NCI-H524 (cell line): ENCODE measurements around the gene GULP1.
A peak's percentile ranks its signal among the peaks of the same experiment; 100 is the strongest.

ENCODE experiments used
- DNase-seq, 2 experiments: peaks; one replicate each; lab custom pipeline; 2025; lab: John Stamatoyannopoulos, UW

GULP1 gene

GRCh38 chr2:188473306-188473705 lies 181.6 kb downstream of the GULP1 start:
- no peak for DNase-seq

GRCh38 chr2:188474316-188474715 lies 182.6 kb downstream of the GULP1 start:
- no peak for DNase-seq

- no peak for DNase-seq
These were observed 184.3 kb downstream of the GULP1 start for GRCh38 chr2:188475945-188476344.

- DNase-seq: no peak
These were observed 186.0 kb downstream of the GULP1 start for GRCh38 chr2:188477564-188478103.

DNA sequence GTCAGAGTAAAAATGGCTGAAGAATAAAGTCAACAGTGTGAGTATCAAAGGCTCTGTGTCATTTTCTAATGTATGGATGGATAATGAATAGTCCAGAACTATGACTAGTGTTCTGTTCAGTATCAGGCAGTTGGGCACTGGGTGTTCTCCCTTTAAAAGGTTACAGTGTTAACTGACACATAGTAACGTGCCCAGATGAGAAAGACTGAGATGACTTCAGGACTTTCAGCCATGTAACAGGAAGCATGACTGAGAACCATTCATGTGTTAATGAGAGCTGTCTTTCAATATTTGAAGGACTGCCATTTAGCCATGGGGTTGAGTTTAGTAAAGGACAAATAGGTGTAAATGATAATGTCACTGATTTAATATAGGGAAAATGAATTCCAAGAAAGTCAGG lies 187.1 kb downstream of the GULP1 start:
- no peak for DNase-seq

- DNase-seq: no peak
These were observed 189.8 kb downstream of the GULP1 start for GRCh38 chr2:188481474-188481873.

DNA sequence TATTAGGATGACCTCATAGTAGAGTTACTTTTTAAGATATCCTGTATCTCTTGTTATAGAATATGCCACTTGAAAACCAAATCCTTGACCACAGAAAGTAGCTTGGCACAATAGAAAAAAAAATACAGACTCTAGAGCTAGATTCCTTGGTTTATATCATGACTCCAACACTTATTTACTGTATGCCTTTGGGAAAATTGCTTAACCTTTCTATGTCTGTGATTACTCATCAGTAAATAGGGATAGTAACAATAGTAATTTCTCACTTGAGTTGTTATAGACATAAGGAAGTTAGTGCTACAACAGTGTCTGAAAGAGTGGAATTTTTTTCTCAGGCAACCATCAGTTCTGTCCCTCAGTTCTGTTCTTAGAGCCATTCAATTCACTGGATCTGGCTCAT lies 193.8 kb downstream of the GULP1 start:
- DNase-seq: no peak

- DNase-seq: no peak
These were observed 201.1 kb downstream of the GULP1 start for GRCh38 chr2:188492751-188493150.

DNA sequence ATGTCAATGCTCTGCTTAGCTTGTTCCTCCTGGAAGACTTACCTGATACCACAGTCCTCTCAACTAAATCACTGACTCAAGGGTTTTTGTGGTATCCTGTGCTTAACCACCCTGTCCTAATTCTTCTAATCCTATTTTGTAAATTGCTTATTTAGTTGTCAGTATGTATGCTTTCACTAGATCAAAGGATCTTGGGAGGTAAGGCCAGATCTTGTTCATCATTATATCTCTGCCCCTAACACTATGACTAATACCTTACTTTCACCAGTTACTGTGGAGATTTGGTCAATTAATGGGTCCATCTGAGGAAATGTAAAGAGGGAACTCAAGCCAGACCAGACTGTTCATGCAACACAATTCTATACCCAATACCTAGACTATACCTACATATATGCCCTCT lies 203.2 kb downstream of the GULP1 start:
- no peak for DNase-seq

GRCh38 chr2:188495969-188496431 lies 204.3 kb downstream of the GULP1 start:
- DNase-seq: no peak

DNA sequence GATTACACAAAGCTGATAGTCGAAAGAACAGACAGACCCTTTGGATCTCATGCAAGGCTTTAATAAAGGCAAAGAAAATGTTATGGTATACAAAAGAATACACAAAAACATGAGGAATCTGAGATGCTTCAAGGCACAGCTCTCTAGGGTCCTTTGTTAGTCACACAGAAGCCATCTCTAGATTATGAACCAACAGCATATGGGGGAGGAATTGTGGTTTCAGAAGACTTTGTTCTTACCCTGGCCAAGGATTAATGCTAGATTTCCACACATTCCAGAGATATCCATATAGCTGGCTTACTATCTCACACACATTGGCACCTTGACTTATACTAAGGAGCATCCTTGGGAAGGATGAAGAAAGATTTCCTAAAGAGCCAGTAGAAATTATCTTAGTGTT lies 206.1 kb downstream of the GULP1 start:
- no peak for DNase-seq

DNA sequence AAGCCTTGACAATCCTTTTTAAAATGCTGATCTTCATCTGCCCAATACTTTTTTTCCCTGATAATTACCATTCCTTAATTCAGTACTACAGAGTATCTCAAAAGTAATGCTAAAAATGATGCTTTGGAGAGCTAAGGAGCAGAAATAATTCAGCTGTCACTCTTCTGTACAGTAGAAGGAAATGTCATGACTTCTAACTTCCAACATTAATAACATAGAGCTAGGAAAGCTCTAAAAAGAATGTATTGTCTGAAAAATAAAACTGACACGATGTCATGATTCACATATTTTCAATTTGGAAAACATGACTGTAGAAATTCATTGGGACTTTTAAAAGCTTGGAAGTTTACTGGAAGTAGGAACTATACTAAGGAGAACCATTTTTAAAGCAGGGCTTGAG lies 212.3 kb downstream of the GULP1 start:
- DNase-seq: no peak

- DNase-seq: no peak
These were observed 215.2 kb downstream of the GULP1 start for GRCh38 chr2:188506843-188507242.

DNA sequence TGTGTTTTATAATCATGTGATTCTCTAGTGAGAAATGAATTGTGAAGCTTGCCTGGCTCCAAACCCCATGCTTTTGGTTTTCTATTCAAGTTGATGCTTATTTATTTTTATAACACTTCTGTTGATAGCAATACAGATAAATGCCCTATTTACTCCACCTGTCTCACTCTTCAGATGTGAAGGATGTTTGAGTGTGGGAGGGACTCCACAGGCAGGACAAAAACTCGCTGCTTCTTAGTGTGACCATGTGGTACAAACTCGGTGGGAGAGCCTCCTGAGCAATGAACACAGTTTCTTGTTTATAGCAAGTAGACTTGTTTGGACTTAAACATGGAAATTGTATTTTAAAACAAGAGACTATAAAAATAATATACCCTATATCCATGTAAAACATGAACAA lies 219.7 kb downstream of the GULP1 start:
- DNase-seq: peak in 1 of 2 experiments; percentile 2

- DNase-seq: peak in 1 of 2 experiments; percentile 70
These were observed 220.8 kb downstream of the GULP1 start for GRCh38 chr2:188512456-188512855.

DNA sequence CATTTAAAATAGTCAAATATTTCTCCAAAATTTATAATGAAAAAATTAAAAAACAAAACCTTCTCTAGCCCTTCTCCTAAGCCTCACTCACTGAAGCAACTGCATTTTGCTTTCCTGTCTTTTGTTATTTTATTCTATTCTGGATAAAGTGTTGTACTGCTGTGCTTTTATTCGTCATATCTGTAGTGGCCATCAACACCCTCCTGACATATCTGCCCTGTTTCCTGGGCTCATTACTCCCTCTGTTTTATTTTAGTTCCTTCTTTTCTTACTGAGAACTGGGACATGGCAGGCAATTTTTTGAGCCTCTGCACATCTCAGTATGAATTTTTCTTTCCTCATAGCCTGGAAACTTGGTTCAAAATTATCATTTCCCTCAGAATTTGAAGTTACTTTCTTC lies 224.2 kb downstream of the GULP1 start:
- DNase-seq: no peak

GRCh38 chr2:188517549-188518215 lies 226.0 kb downstream of the GULP1 start:
- no peak for DNase-seq

- no peak for DNase-seq
These were observed 226.7 kb downstream of the GULP1 start for GRCh38 chr2:188518381-188518780.

DNA sequence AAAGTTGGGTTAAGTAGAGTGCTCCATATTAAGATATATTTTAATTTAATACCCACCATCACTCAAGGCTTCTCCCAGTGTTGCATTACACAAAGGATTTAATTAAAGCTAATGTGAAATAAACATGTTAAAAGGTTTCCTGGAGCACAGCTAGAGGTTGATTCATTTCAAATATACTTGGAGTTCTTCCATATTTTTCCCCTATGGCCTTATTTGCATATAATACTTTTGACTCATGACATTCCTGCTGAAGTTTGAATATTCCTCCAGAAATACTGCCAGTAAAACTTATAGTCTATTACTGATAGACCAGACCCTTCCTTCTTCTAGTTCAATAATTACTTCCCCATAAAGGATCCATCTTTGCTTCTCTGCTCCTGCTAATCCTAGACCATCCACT lies 227.5 kb downstream of the GULP1 start:
- DNase-seq: no peak

DNA sequence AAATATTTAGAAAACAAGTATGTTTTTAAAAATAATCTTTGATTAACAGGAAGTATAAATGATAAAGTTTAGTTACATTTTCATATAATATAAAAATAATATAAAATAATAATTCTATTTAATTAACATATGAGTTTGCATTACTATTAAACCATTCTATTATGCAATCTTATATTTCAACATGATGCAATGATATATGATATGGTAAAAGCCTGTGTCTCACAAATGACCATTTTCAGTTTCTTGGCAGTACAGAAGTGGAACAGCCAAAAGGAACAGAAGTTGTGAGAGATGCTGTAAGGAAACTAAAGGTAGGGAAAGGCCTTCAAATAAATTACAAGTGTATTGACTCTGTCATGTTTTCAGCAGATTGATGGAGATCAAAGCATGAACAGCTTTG lies 230.8 kb downstream of the GULP1 start:
- no peak for DNase-seq

DNA sequence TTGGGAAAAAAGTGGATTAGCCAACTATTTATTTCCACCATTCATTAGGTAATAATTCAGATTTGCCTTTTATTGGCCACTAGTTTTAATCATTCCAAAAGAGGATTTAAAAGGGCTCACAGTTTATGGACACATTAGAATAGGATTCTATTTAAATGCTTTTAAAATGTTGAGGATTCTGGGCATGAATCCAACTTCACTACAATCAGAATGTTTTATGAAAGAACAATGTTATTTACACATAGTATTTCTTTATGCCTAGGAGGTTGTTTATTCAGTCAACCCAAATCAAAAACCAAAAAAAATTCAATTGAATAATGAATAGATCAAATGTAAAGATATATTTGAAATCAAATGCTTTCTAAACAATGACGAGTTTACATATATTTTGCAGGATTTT lies 232.2 kb downstream of the GULP1 start:
- no peak for DNase-seq

- DNase-seq: peak; percentile 31 to 50
These were observed 232.9 kb downstream of the GULP1 start for GRCh38 chr2:188524519-188525113.

DNA sequence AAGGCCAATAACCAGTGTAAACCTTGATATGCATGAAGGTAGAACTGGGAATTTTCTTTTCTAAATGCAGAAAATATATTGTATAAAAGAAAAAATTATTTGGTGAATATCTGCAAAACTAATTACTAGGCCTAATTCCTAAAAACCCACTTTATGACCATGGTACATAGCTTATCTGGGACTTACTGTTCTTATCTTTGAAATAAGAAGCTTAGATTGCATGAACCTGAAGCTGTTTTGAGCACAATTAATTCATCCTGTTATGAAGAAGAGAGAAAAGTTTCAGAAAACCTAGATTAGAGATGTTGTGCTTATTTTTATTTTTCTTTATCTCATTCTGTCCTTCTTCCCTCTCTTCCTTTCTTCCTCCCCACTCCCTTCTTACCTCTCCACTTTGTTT lies 235.0 kb downstream of the GULP1 start:
- no peak for DNase-seq

- DNase-seq: no peak
These were observed 235.5 kb downstream of the GULP1 start for GRCh38 chr2:188527141-188527540.
